Measurements from ENCODE around the gene SACM1L. TPM values are rescaled to one million over a fixed set of nuclear protein-coding genes. Genes with fewer than 3 reads are reported as not detected.
"Not testable (repeated sequence)": the region's sequence is repeated elsewhere in the genome, so short reads cannot be mapped to it uniquely, and the experiment has no call there.

The SACM1L gene
- polyA plus RNA-seq, 3 donors: 50.8 to 78.4 (median 73.7) TPM

DNA sequence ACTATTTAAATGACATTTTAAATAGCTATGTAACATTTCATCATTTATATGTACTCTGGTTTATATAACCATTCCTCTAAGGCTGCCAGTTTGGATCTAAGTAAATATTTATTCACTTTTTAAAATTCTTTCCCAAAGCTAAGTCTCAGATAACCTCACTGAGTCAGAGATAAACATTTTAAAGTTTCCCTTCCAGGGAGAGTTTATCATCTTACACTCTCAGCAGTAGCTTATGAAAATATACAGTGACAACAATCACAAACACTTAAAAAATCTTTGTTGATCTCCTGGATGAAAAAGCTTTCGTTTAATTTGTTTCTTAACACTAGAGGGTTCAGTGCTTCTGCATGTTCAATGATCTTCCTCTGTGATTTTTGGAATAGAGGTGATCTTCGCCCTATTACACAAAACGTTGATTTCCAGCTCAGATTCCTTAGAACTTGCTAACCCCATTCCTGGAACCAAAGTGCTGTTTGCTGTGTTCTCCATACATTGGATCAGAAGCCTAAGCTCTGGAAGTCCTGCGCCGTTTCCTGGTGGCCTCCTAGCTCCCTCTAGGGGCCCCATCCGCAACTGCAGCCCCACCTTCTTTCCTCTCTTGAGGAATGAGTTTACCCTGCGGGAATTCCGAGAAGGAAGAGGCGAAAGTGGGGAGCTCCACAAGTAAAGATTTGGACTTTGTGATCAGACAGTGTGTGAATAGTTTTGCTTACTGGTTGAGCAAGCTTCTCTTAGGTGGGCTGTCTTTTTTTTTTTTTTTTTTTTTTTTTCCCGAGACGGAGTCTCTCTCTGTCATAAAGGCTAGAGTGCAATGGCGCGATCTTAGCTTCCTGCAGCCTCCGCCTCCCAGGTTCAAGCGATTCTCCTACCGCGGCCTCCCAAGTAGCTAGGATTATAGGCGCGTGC is 29.3 kb upstream of the SACM1L start:
- no peak for DNase-seq

DNA sequence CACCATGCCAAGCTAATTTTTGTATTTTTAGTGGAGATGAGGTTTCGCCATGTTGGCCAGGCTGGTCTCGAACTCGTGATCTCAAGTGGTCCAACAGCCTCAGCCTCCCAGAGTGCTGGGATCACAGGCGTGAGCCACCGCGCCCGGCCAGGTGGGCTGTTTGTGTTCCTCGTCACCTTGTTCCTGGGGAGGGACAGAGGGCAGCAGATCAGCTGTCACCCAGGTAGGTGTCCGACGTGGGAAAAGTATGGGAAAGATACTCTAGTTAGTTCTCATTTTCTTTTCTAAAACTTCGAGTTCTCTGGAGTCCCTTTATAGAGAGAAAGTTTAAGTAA is 28.7 kb upstream of the SACM1L start:
- DNase-seq: no peak

DNA sequence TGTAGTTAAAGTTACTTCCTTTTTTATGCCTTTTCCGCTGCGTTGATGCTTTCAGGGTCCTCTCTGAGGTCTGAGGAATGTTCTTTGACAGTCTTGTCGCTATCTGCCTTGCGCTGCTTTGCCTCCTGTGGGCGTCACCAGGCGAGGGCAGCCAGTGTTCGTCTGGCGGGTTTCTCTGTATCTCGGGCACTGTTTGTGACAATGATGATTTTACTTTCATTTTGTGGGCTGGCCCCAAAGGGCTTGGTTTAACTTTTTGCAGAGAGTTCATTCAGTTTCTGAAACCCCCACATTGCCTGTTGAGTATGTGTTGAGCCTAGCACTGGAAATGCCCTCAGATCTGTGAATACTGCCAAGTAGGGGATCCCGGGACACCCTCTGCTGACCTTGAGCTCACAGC is 24.6 kb upstream of the SACM1L start:
- DNase-seq: no peak

DNA sequence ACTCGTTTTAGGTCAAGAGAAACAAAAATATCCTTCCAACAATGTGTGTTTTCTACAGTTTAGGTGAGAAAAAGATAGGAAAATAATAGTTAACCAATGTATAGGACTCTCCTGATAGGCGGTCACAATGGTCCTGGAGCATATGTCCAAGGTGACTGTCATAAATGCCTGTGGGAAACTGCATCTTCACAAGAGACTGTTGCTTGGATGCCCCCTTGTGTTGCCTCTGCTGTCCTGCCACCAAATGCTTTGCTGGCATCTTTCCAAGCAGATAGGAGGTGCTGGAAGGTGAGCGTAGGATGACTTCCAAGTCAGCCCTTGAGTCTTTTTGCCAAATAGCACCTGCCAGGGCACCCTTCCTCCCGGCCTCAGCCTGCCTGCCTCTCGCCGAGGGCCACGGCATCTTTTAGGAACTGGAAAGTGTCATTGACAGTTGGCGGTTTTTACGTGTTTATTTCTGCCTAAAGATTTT is 24.1 kb upstream of the SACM1L start:
- no peak for DNase-seq

DNA sequence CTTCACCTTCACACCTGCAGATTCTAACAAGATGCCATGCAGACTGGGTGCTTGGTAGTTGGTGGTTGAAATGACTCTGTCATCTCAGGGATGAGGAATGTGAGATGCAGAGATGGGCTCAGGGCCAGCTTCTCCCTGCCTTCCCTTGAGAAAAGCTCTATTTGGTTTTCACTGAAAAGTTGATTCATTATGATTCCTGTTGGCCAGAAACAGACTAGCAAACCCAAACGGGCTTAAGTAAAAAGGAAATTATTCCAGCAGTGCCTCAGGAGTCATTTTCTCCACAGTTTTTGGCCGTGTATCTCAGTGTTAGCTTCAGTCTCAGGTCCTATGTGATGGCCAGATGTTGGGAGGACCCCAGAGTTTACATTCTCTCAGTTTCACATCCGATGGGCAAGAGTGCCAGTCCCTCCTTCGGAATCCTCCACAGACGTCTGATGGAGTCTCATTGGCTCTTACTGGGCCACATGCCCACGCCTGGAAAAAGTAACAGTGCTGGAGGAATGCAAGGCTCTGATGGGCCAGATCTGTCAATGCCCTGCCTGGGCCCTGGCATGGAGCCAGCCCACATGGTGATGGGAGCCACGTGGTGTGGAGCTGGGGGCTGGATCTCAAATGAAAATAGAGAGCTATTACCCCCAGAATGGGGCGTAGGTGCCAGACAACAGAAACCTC is 22.3 kb upstream of the SACM1L start:
- no peak for DNase-seq

DNA sequence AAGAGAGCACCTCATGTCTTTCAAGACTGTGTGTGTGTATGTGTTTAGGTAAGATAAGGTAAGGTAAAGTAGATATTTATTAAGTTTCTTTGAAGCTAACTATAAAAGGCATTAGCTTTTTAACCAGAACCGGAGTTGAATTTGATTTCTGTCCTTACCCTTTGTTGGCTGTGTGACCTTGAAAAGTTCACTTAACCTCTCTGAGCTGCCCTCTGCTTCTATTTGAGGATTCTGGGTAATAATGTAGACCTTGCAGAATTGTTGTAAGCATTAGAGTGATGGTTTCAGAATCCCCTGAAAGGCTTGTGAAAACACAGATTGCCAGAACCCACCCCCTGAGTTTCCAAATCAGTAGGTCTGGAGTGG is 21.6 kb upstream of the SACM1L start:
- no peak for DNase-seq

DNA sequence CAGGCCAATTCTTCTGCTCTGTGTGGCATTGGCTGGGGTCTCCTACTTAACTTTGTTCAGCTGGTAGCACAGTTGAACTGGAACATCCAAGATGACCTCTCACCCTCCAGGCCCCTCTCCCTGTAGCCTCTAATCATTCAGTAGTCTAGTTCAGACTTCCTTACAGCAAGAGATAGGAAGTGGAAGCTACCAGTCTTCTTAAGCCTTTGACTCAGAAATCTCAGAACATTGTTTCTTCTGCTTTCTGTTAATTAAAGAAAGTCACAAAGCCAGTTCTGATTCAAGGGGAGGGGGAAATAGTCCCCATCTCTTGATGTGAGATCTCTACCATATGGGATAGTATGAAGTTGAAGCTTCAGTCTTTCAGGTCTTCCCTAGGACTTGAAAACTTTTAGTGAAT is 18.8 kb upstream of the SACM1L start:
- DNase-seq: no peak

DNA sequence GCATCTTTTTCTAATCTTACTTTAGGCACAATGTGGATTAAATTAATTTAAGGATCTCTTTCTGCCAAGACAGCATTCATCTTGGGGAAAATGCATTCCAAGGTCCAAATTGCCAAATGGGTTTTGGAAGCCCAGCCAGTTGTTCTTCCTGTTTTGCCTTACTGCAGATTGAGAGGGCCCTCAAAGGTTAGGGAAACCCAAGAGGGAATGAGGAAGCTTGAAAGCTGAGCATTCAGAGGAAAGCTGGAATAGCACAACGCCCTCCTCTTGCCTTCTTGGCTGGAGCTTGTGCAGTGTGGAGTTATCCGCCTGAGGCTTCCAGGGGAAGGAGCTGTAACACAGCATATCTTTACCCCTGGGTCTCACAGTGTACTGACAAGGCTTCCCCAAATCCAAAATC is 18.2 kb upstream of the SACM1L start:
- DNase-seq: no peak

DNA sequence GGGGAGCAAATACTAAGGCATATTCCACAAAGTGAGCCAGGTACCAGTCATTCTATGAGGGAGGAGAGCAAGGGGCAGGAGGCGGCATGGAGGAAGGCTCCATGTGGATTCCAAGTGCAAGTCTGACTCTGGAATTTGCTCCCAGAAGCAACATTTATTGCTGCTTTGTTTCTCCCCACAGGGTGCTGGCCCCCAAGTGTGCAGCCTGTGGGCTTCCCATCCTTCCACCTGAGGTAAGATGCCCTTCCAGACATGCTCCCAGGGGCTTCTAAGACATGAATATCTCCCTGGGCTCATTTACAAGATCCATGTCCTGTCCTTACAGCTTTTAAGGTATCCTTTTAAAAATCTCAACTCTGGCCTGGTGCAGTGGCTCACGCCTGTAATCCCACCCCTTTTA is 15.9 kb upstream of the SACM1L start:
- DNase-seq: no peak

DNA sequence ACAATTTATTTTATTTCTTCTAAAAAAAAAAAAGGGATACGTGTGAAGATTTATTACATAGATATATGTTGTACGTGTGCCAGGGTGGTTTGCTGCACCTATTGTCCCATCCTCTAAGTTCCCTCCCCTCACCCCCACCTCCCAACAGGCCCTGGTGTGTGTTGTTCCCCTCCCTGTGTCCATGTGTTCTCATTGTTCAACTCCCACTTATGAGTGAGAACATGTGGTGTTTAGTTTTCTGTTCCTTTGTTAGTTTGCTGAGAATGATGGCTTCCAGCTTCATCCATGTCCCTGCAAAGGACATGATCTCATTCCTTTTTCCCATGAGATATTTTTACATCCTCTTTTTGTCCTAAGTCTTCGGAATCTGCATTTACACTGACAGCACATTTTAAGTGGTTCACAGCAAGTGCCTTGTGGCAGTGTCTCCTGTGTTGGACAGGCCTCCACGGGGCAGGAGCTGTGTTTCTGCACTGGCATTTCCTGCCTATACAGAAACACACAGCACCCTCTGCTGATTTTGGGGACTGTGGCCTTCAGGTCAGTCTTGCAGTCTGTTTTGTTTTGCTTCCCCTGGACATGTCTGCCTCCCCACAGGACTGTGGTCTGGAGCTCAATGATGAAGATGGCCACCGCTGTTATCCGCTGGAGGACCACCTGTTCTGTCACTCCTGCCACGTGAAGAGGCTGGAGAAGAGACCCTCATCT is 12.7 kb upstream of the SACM1L start:
- no peak for DNase-seq

DNA sequence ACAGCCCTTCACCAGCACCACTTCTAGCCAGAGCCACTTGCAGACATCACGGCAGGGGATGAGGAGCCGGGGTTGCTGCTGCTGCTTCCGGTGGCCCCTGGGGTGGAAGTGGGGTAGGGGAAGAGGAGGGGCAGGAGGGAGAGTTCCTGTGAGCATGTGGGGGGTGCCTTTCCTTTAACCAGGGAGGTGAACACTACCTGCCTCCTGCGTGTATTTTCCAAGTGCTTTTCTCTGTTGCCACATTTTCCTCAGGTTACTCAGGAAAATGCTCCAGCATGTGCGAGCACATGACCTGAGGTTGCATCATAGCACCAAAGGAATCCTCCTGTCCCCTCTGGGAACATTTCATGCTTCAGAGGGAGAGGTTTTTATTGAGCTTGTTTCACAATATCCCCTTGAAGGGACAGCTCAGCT is 12.2 kb upstream of the SACM1L start:
- DNase-seq: no peak

DNA sequence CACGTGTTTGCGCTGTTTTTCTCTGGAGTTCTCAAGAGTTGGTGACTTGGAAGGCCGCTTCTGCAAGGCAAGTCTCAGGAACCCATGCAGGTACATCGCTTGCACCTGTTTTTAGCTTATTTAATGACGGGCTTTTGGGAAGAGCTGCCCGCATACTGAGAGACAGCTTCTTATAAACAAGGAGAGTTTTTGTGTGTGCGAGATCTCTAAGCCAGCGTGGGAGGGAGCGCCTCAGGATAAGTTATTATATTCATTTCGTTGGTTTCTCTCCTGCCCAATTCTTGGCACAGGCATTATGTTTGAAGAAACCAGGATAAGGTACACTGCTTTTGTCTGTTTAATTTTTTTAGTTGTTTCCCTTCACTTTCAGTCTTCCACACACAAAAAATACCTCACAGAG is 11.4 kb upstream of the SACM1L start:
- DNase-seq: no peak

DNA sequence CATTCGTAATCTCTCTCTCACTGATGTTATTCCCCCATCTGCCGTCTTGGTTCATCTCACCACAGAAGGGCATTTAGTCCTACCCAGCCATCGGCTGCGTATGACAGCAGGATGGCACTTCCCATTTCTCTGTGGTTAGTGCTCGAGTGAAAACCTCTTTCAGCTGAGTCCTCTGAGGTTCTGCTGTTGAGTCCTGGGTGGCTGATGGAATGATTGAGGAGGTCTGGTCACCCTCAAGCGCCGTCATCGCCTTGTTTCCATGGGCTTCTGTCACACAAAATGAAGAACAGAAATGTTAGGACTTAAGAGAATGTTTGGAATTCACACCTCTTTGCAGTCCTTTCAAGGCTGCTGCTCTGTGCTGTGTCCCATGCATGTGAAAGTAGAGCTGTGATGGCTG is 9.4 kb upstream of the SACM1L start:
- DNase-seq: no peak

DNA sequence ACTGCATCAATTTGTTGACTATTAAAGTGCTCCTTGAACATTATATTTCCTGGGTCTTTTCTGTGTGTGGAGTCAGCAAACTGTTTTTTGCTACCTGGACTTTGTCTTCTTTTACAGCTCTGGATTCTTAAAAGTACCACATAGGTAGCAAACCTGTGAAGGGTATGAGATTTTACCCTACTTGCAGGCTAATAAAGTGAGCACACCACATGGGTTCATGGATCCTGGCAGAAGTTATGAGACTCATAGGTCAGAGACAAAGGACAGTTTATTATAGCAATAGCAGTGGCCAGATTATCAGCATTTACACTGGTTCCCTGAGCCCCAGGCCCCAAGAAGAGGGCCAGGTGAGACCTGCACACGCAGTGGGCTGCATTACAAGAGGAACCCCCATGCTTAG is 8.0 kb upstream of the SACM1L start:
- no peak for DNase-seq

DNA sequence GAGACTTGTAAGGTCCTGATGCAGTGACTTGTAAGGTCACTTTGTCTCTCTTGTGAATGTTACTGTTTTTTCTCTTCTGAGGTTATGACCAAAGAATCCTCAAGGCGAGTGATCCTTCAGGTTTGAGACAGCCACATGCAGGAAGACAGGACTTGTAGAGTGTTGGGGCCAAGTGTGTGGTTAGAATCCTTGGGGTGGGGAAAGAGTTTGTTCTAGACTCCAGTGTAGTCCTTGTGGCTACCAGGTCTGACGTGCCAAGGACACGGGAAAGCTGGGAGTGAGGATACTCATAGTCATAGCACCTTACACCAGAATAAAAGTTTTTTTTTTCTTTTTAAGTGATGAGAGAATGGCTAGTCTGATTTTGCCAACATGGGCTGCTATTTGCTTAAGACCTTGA is 7.3 kb upstream of the SACM1L start:
- no peak for DNase-seq

DNA sequence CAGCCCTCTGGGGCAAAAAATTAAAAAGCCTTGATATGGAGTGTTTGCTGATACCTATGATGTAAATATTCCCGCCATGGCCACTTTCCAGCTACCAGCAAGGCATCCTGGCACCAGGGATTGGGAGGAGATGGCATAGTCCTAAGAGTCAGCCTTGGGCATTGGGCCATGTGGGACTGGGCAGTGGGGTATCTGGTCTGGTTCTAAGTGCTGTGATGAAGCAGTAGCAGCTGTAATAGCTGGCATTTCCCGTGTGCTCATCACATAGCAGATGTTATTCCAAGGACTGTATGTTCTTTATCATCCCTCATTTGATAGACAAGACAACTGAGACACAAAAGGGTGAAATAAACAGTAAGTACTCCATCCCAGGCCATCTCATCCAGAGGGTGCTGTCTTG is 6.9 kb upstream of the SACM1L start:
- DNase-seq: no peak

DNA sequence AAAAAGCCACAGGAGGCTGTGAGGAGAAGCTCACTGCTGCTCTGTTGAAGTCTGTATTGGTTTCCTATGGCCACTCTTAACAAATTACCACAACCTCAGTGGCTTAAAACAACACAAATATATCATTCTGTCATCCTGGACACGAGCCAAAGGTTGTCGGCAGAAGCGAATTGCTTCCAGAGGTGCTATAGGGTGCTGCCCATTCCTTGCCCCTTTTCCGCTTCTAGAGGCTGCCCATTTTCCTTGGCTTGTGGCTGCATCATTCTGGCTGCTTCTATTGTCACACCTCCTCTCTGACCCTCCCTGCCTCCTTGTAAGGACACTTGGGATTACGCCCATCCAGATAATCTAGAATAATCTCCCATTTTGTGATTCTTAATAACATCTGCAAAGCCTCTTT is 6.4 kb upstream of the SACM1L start:
- no peak for DNase-seq

DNA sequence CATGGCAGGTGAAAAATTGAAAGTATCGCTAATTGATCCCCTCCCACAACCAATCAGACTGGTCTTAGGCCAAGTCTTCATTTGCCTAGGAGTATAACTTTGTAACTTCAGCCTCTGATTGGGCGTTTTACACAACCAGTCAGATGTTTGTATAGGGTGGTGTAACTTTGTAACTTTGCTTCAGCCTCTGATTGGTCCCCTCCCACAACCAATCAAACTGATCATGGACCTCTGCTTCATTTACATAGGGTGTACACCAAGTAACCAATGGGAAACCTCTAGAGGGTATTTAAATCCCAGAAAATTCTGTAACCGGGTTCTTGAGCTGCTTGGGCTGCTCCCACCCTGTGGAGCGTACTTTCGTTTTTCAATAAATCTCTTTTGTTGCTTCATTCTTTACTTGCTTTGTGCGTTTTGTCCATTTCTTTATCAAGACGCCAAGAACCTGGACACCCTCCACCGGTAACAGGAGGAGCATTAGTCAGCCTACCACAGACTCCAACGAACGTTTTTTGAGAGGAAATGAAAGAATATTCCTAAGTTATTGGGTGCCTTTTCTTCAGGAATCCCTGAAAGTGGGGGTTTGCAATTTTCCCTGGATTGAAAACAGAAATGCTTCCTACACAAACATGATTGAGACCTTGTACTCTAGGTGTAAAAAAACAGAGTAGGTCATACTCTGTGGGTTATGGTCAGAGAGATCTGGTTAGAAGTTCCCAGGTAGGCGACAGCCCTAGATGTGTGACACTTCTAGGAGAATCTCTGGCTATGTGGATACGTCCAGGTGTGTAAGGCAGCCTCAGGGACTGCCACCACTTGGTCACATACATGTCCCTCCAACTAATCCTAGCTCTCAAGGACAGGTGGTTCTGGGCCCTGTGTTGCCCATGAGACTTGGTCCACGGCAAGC is 5.5 kb upstream of the SACM1L start:
- DNase-seq: no peak

DNA sequence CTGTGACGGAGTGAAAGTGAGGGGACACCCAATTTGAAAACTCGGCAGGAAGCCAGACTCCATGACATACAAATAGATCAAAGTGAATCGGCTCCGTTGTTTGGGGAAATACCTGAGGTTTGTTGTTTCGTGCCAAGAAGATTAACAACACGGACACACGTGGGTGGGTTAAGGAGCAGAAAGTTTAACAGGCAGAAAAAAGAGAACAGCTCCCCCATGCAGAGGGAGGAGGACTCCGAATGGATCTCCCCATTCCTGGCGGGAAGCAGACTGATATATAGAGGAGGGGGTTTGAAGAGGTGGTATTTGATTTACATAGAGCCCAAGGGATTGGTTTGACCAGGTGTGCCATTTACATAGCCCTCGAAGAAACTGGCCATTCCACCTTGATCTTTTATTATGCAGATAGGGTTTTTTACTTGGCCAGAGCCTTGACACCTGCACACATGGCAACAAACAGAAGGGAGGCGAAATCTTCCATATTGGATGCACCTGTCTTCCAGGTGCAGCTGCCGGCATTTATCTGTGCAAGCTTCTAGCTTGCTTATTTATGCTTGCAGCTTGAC is 4.8 kb upstream of the SACM1L start:
- no peak for DNase-seq

DNA sequence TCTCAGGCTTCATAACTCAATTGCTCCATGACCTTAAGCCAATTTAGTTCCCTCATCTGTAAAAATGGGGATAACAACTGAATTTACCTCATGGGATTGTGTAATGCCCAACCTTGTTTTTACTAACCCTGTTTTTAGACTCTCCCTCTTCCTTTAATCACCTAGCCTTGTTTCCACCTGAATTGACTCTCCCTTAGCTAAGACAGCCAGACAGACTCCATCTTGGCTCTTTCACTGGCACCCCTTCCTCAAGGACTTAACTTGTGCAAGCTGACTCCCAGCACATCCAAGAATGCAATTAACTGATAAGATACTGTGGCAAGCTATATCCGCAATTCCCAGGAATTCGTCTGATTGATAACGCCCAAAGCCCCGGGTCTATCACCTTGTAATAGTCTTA is 3.5 kb upstream of the SACM1L start:
- not testable (repeated sequence) for DNase-seq

DNA sequence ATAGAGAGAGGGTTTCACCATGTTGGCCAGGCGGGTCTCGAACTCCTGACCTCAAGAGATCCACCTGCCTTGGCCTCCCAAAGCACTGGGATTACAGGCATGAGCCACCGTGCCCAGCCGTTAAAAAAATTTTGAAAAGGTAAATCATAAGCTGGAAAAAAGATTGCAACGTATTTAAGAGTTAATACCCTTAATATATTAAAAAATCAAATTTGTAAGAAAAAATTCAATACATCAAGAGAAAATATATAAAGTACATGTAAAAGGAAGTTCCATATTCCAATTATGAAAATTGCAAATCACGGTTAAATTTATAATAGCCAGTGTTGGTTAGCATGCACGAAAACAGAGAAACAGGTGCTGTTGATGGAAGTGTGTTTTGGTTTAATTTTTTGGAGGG is 2.3 kb upstream of the SACM1L start:
- DNase-seq: no peak

DNA sequence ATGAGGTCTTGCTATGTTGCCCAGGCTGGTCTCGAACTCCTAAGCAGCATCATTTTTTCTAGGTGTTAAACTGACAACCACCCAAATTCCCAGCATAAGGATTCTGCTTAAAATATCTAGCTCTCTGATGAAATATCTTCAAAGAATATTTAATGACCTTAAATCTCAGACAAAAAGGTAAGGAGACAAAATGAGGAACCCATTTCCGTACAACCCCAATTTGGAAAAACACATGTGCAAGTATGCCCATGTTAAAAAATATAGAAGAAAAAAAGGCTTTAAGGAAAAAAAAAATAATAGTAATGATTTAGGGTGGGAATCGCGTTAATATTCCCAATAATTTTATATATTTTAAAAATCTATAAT is 1.4 kb upstream of the SACM1L start:
- no peak for DNase-seq

Measured in renal pelvis (tissue), 4 donors.